Measurements from ENCODE around the gene POLR2E. TPM values are rescaled to one million over a fixed set of nuclear protein-coding genes. Genes with fewer than 3 reads are reported as not detected.

POLR2E gene
- total RNA-seq, 1 donor from 2014 or later = 181 TPM

DNA sequence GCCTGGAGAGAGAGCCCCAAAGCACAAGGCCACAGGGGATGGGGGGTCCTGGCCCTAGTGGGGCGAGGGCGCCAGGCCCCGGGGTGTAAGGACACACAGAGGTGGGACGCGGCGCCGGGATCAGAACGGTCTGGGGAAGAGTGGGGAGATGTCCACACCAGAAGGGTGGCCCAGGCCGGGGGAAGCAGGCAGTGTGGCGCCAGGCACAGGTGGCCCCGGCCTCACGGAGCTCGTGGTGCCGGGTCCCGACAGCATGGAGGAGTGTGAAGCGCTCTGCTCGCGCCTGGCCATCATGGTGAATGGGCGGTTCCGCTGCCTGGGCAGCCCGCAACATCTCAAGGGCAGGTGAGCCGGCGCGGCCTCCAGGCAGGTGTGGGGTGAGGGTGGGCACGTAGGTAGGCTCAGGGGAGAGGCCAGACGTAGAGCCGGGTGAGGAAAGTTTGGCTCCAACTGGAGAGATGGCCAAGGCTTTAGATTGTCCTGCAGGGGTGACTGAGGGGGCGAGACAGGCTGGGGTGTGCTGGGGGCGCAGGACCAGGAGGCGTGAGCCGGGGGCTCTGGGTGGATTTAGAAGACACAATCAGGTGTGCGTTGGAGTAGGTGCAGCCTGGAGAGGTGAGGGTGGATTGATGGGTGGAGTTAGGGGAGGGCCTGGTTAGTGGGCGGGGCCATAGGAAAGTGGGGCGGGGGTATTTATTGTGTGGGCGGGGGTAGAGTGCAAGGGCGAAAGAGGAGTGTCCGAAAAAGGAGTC, 31.1 kb downstream of the POLR2E start:
- H3K4me1 Mint-ChIP-seq (ENCODE audit: unreplicated experiment) = no peaks in the 10 kb centered on the region
- no peaks in the 10 kb centered on the region for H3K36me3 Mint-ChIP-seq
- no peak overlapping the region for H3K27ac Mint-ChIP-seq
- no peaks in the 10 kb centered on the region for H3K9me3 Mint-ChIP-seq
- H3K27me3 Mint-ChIP-seq = peaks cover 28% of the 10 kb centered on the region
- TF ChIP-seq CTCF (conservative IDR thresholded peaks at IDR 0.05) = no peak
- peak overlapping the region; percentile 52 for H3K4me3 Mint-ChIP-seq
- no peak for DNase-seq (ENCODE audit: extremely low spot score, unreplicated experiment)

- Mint-ChIP-seq H3K27me3 (peaks cover 21% of the 10 kb centered on the region), H3K4me1 (ENCODE audit: unreplicated experiment) (no peaks in the 10 kb centered on the region), H3K4me3 (no peak overlapping the region), H3K36me3 (no peaks in the 10 kb centered on the region), H3K27ac (no peak overlapping the region), H3K9me3 (no peaks in the 10 kb centered on the region)
- no peak for DNase-seq (ENCODE audit: extremely low spot score, unreplicated experiment)
- no peak for TF ChIP-seq CTCF (conservative IDR thresholded peaks at IDR 0.05)
Measured at GRCh38 chr19:1063030-1063908, 31.9 kb downstream of the POLR2E start.

DNA sequence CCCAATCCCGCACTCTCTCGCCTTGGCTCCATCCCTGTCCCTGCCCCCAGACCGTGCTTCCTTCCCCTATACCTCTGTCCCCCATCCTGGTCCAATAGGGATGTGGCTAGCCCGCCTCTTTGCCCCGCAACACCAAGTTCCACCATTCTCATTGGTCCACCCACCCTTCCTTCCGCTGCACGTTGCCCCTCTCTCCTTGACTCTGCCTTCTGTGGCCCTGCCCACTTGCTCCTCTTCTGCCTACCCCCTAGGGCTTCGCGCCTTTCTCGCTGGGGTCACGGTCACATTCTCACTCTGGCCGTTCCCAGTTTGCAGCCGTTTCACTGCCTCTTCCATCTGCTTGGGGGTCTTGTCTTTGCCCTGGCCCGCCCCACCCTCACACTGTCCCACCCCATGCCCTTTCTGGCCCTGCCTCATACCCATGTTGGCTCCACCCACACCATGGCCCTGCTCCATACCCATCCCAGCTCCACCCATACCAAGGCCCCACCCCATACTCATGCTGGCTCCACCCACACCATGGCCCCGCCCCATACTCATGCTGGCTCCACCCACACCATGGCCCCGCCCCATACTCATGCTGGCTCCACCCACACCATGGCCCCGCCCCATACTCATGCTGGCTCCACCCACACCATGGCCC, 32.7 kb downstream of the POLR2E start:
- no peak for TF ChIP-seq CTCF (conservative IDR thresholded peaks at IDR 0.05)
- Mint-ChIP-seq H3K9me3 (no peaks in the 10 kb centered on the region), H3K36me3 (no peaks in the 10 kb centered on the region), H3K4me1 (ENCODE audit: unreplicated experiment) (no peaks in the 10 kb centered on the region), H3K27me3 (peaks cover 19% of the 10 kb centered on the region), H3K27ac (no peak overlapping the region), H3K4me3 (no peak overlapping the region)
- no peak for DNase-seq (ENCODE audit: extremely low spot score, unreplicated experiment)

GRCh38 chr19:1061987-1062386, 33.2 kb downstream of the POLR2E start:
- no peaks in the 10 kb centered on the region for H3K9me3 Mint-ChIP-seq
- no peaks in the 10 kb centered on the region for H3K36me3 Mint-ChIP-seq
- H3K4me3 Mint-ChIP-seq = no peak overlapping the region
- no peak for DNase-seq (ENCODE audit: extremely low spot score, unreplicated experiment)
- no peak for TF ChIP-seq CTCF (conservative IDR thresholded peaks at IDR 0.05)
- H3K27ac Mint-ChIP-seq = no peak overlapping the region
- no peaks in the 10 kb centered on the region for H3K4me1 Mint-ChIP-seq (ENCODE audit: unreplicated experiment)
- H3K27me3 Mint-ChIP-seq = peaks cover 19% of the 10 kb centered on the region

DNA sequence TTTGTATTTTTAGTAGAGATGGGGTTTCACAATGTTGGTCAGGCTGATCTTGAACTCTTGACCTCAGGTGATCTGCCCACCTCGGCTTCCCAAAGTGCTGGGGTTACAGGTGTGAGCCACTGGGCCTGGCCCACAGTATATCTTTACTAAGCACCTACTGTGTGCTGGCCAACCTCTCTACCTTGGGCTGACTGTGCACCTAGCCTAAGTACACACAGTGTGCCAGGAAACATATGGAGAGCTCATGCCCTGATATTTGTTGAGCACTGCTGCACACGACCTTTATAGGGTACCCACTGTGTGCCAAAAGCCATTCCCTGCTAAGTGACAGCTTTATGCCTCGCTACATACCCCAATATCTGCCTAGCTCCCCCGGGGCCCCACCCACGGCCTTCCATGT, 34.5 kb downstream of the POLR2E start:
- no peak for DNase-seq (ENCODE audit: extremely low spot score, unreplicated experiment)
- Mint-ChIP-seq H3K9me3 (no peaks in the 10 kb centered on the region), H3K36me3 (peaks cover 3% of the 10 kb centered on the region), H3K27me3 (peaks cover 13% of the 10 kb centered on the region), H3K4me1 (ENCODE audit: unreplicated experiment) (no peaks in the 10 kb centered on the region), H3K27ac (no peak overlapping the region), H3K4me3 (no peak overlapping the region)
- TF ChIP-seq CTCF (conservative IDR thresholded peaks at IDR 0.05) = no peak

Data from type B pancreatic cell (in vitro differentiated cells).